ENCODE data around the gene TTLL5. TPM values are rescaled to one million over a fixed set of nuclear protein-coding genes. Genes with fewer than 3 reads are reported as not detected.
A peak's percentile ranks its signal among the peaks of the same experiment; 100 is the strongest.
"Not testable (repeated sequence)": the region's sequence is repeated elsewhere in the genome, so short reads cannot be mapped to it uniquely, and the experiment has no call there.

Gene TTLL5
- total and polyA plus RNA-seq, 2 donors (not counting 1 experiment from before 2014, with no cell fraction given): 16.1 to 23.8 TPM

- peak; percentile 45 to 64 for DNase-seq (ENCODE audit: low read depth in 2 of 2)
Observed at GRCh38 chr14:75689012-75689411, 28.0 kb downstream of the TTLL5 start.

GRCh38 chr14:75690010-75690409, 29.0 kb downstream of the TTLL5 start:
- no peak for TF ChIP-seq CTCF (conservative IDR thresholded peaks at IDR 0.05 in 1 of 2, IDR thresholded peaks at IDR 0.05 in 1 of 2; ENCODE audit: low read depth in 1 of 2, low read length in 2 of 2)
- TF ChIP-seq EZH2 (IDR thresholded peaks at IDR 0.05; ENCODE audit: low read length, missing control alignments): no peak
- DNase-seq (ENCODE audit: low read depth in 2 of 2): peak in 1 of 2 donors; percentile 30
- no peaks in the 10 kb centered on the region for H4K20me1 ChIP-seq (ENCODE audit: control insufficient read depth, extremely low read depth, insufficient read depth, low read length)
- H2AFZ ChIP-seq (ENCODE audit: low read length): no peak overlapping the region
- peaks cover 2% of the 10 kb centered on the region for H3K36me3 ChIP-seq (ENCODE audit: control insufficient read depth, insufficient read depth, low read length)
- H3K79me2 ChIP-seq (ENCODE audit: control insufficient read depth, insufficient read depth, low read length): no peaks in the 10 kb centered on the region
- H3K27me3 ChIP-seq (ENCODE audit: control insufficient read depth, insufficient read depth, low read length): no peaks in the 10 kb centered on the region
- H3K4me2 ChIP-seq (ENCODE audit: extremely low read depth, insufficient read depth, low read length): no peak overlapping the region
- no peaks in the 10 kb centered on the region for H3K4me1 ChIP-seq (ENCODE audit: control insufficient read depth, extremely low read depth, insufficient read depth, low read length)
- no peak overlapping the region for H3K9ac ChIP-seq (ENCODE audit: insufficient read depth, low read length)
- no peak overlapping the region for H3K4me3 ChIP-seq (replicated peaks in 1 of 4; ENCODE audit: control extremely low read depth in 1 of 4, insufficient read depth in 1 of 4, low read depth in 3 of 4, low read length in 4 of 4)
- no peaks in the 10 kb centered on the region for H3K9me3 ChIP-seq (ENCODE audit: control insufficient read depth, insufficient read depth, low read depth, low read length)
- H3K27ac ChIP-seq (ENCODE audit: insufficient read depth, low read length): no peak overlapping the region

More at GRCh38 chr14:75689012-75689411, 28.0 kb downstream of the TTLL5 start:
- TF ChIP-seq CTCF (conservative IDR thresholded peaks at IDR 0.05 in 1 of 2, IDR thresholded peaks at IDR 0.05 in 1 of 2; ENCODE audit: low read depth in 1 of 2, low read length in 2 of 2) (no peak), EZH2 (IDR thresholded peaks at IDR 0.05; ENCODE audit: low read length, missing control alignments) (no peak)
- H3K79me2 ChIP-seq (ENCODE audit: control insufficient read depth, insufficient read depth, low read length): no peaks in the 10 kb centered on the region
- no peaks in the 10 kb centered on the region for H3K9me3 ChIP-seq (ENCODE audit: control insufficient read depth, insufficient read depth, low read depth, low read length)
- H3K36me3 ChIP-seq (ENCODE audit: control insufficient read depth, insufficient read depth, low read length): peaks cover 2% of the 10 kb centered on the region
- H4K20me1 ChIP-seq (ENCODE audit: control insufficient read depth, extremely low read depth, insufficient read depth, low read length): no peaks in the 10 kb centered on the region
- H3K27ac ChIP-seq (ENCODE audit: insufficient read depth, low read length): no peak overlapping the region
- no peak overlapping the region for H3K4me3 ChIP-seq (replicated peaks in 1 of 4; ENCODE audit: control extremely low read depth in 1 of 4, insufficient read depth in 1 of 4, low read depth in 3 of 4, low read length in 4 of 4)
- no peak overlapping the region for H2AFZ ChIP-seq (ENCODE audit: low read length)
- no peak overlapping the region for H3K9ac ChIP-seq (ENCODE audit: insufficient read depth, low read length)
- H3K4me2 ChIP-seq (ENCODE audit: extremely low read depth, insufficient read depth, low read length): peak overlapping the region; percentile 60
- no peaks in the 10 kb centered on the region for H3K4me1 ChIP-seq (ENCODE audit: control insufficient read depth, extremely low read depth, insufficient read depth, low read length)
- H3K27me3 ChIP-seq (ENCODE audit: control insufficient read depth, insufficient read depth, low read length): no peaks in the 10 kb centered on the region

- H4K20me1 ChIP-seq (ENCODE audit: control insufficient read depth, extremely low read depth, insufficient read depth, low read length); H3K27me3 ChIP-seq (ENCODE audit: control insufficient read depth, insufficient read depth, low read length); H3K4me3 ChIP-seq (replicated peaks in 1 of 4; ENCODE audit: control extremely low read depth in 1 of 4, insufficient read depth in 1 of 4, low read depth in 3 of 4, low read length in 4 of 4); DNase-seq (ENCODE audit: low read depth in 2 of 2); H3K79me2 ChIP-seq (ENCODE audit: control insufficient read depth, insufficient read depth, low read length); H3K4me2 ChIP-seq (ENCODE audit: extremely low read depth, insufficient read depth, low read length); H3K36me3 ChIP-seq (ENCODE audit: control insufficient read depth, insufficient read depth, low read length); H3K9me3 ChIP-seq (ENCODE audit: control insufficient read depth, insufficient read depth, low read depth, low read length); H3K27ac ChIP-seq (ENCODE audit: insufficient read depth, low read length); H3K4me1 ChIP-seq (ENCODE audit: control insufficient read depth, extremely low read depth, insufficient read depth, low read length); H3K9ac ChIP-seq (ENCODE audit: insufficient read depth, low read length); H2AFZ ChIP-seq (ENCODE audit: low read length): not testable (repeated sequence)
Observed at GRCh38 chr14:75695025-75695424, 34.0 kb downstream of the TTLL5 start.
